ENCODE data around the gene CBY1.

The CBY1 gene

DNA sequence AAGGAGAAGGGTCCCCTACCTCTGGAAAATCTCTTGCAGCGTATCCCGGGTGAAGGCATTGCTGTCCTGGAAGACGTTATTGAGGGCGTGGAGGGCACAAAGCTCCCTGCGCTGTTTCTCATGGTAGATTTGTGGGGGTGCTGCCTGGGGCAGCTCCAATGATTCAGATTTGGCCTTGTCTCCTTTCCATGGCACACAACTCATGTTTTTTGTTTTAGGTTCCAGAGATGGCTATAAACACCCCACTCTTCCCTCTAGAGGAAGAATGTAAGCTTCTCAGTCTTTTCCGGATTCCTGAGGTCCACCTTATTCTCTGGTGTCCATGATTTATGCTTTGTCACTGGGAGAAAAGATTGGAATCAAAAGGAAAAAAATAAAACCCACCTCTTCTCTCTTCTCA, 43.3 kb downstream of the CBY1 start:
- TF ChIP-seq, protein P1, sequence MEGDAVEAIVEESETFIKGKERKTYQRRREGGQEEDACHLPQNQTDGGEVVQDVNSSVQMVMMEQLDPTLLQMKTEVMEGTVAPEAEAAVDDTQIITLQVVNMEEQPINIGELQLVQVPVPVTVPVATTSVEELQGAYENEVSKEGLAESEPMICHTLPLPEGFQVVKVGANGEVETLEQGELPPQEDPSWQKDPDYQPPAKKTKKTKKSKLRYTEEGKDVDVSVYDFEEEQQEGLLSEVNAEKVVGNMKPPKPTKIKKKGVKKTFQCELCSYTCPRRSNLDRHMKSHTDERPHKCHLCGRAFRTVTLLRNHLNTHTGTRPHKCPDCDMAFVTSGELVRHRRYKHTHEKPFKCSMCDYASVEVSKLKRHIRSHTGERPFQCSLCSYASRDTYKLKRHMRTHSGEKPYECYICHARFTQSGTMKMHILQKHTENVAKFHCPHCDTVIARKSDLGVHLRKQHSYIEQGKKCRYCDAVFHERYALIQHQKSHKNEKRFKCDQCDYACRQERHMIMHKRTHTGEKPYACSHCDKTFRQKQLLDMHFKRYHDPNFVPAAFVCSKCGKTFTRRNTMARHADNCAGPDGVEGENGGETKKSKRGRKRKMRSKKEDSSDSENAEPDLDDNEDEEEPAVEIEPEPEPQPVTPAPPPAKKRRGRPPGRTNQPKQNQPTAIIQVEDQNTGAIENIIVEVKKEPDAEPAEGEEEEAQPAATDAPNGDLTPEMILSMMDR (IDR thresholded peaks at IDR 0.05; ENCODE audit: borderline replicate concordance, control extremely low read depth, extremely low read depth, insufficient read depth, missing control alignments) = no peak
- DNase-seq (ENCODE audit: low spot score) = no peak
- in situ Hi-C loops (cut with MboI; ENCODE audit: low sequenced_read_pairs, unreplicated experiment) = no loop called here

DNA sequence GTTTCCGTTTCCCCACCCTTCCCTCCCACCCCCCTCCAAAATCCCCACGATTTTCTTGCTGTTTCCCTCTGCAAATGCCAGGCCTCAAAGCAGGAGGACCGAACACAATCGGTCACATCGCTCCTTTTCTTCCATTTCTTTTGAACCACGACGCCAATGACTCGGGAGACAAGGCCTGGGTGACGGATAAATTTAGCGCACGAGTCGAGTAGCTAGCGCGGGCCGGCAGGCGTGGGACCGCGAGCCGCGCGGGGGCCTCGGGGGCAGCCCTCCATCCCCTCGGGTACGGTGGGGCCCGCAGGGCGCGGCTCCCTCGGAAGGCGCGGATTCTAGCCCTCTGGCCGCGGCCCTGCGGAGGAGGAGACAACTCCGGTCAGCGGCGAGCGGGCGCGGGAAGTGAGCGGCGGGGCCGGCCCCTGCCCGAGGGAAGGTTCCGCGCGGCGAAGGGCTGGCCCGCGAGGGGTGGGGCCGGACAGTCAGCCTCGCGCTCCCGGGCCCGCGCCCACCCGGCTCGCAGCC, 43.9 kb downstream of the CBY1 start:
- TF ChIP-seq, protein P1 (IDR thresholded peaks at IDR 0.05; ENCODE audit: borderline replicate concordance, control extremely low read depth, extremely low read depth, insufficient read depth, missing control alignments) = no peak
- no peak for DNase-seq (ENCODE audit: low spot score)
- in situ Hi-C loops (cut with MboI; ENCODE audit: low sequenced_read_pairs, unreplicated experiment) = no loop called here

DNA sequence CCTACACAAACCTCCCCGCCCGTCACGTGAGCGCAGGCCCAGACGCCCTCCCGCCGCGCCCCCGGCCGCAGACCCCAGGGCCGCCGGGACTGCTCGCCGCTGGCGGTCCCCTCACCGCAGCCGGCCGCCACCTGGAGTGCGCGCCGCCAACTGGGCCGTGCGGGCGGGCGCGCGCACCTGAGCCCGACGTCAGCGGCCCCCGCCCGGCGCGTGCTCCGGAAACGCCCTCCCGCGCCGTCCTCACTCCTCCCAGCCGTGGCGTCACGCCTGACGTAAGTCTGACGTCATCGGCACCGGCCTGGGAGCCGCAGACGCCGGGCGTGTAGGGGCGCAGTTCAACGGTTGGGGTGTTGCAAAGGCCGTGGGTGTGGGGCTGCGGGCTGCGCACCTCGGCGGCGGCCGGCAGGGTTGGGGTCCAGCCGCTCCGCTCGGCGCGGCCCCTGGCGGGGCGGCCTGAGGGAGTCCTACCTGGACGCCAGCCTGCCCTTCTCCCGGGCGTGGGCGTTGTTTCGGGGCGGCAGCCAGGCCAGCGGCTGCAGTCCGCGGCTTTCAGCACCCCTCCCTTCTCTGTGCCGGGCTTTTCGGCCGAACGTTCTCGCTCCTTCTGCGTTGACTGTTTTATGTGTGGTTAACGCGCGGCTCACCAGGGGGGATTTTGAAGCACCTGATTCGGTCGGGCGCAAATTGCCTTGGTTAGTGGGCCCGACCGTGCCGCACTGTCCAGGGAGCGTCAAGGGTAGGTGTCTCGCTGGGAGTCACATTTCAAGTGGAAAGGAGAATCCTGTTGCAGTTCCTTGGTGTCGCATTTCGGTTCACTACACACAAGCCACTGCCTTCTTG, 44.6 kb downstream of the CBY1 start, which contains the start of gene JOSD1:
TSS of gene JOSD1 (minus strand) at position 155 of the 840 bp plus-strand sequence. CDS start 956 bp downstream, outside the sequence.
- in situ Hi-C loops (cut with MboI; ENCODE audit: low sequenced_read_pairs, unreplicated experiment) = no loop called here
- DNase-seq (ENCODE audit: low spot score) = peak; percentile 97
- TF ChIP-seq, protein P1 (IDR thresholded peaks at IDR 0.05; ENCODE audit: borderline replicate concordance, control extremely low read depth, extremely low read depth, insufficient read depth, missing control alignments) = no peak

DNA sequence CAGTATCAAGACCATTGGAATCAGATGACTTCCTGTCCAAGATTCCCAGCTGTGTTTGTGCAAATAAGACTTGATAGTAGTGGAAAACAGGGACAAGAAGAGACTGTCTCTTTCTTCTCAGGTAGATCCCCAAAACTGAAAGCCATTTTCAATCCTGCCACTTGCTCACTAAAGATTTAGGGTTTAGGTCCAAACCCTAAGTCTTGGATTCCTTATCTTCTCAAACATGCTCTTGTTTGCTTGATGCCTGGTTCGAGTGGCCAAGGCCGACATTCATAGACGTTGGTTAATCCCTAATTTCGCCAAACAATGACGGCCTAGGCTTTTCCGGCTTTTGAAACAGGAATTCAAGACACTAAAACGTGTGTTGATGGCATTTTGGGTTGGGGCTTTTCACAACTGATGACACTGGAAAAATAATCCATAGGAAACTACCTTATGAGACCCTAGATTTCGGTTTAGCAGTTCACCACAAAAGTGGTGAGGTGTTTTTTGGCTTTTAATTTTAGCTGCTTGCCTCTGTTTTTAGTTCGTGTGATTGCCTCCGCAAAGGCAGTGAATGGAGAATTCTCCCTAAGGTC, 48.3 kb downstream of the CBY1 start:
- in situ Hi-C loops (cut with MboI; ENCODE audit: low sequenced_read_pairs, unreplicated experiment) = no loop called here
- no peak for DNase-seq (ENCODE audit: low spot score)
- TF ChIP-seq, protein P1 (IDR thresholded peaks at IDR 0.05; ENCODE audit: borderline replicate concordance, control extremely low read depth, extremely low read depth, insufficient read depth, missing control alignments) = no peak

DNA sequence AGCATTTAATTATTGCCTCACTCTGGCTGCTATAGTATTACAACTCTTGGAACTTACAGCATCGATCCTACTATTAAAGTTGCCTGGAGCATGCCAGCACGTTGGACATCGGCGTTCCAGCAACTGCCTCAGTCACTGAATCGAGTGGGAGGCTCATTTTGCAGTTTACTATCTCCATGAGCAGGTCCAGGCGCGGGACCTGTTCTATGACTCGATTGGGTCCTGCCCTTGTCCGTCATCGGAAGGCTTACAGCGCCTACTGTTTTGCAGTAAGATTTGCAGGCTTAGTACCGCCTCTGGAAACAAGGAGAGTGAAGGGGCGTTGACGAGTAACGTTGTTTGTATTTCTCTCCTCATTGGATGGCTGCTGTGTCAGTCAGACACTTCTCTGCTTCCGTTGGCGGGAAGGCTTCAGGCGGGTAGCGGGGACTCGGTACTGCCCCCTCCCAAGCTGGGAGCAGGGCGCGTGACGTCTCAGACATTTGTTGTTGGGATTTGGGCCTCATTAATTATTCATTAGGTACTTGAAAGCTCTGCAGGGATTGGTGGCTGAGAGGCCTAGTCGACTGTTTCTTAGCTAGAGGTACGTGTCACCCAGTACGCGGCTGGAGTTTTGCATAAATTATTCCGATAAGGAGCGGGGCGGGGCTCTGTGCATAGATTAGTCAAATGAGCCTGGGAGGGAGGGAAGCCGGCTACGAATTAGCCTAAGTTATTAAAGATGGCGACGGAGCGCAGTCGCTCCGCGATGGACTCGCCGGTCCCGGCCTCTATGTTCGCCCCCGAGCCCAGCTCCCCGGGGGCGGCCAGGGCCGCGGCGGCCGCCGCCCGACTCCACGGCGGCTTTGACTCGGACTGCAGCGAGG, 49.0 kb downstream of the CBY1 start, which contains the start of gene GTPBP1:
TSS of gene GTPBP1 (plus strand) at position 710 of the 866 bp plus-strand sequence. CDS start at position 722, 12 bp downstream.
- in situ Hi-C loops (cut with MboI; ENCODE audit: low sequenced_read_pairs, unreplicated experiment) = no loop called here
- TF ChIP-seq, protein P1 (IDR thresholded peaks at IDR 0.05; ENCODE audit: borderline replicate concordance, control extremely low read depth, extremely low read depth, insufficient read depth, missing control alignments) = no peak
- DNase-seq (ENCODE audit: low spot score) = peak; percentile 96

Measured in GM13976 (cell line).